GM23338 (cell line): Measurements from ENCODE around the gene HCFC1. TPM values are rescaled to one million over a fixed set of nuclear protein-coding genes. Genes with fewer than 3 reads are reported as not detected.

Experiments
- ATAC-seq: fragments of 200-7000 bp; cut with Tn5 transposase; 3 replicates; pipeline ENCODE4 v1.9.1; 2020
- DNase-seq: peaks from one replicate; pipeline ENCODE4 v3.0.0-alpha.2; 2015; ENCODE audit warnings: low spot score
- H2AFZ ChIP-seq: fragments of 200-600 bp; sonication (generic); 2 replicates; pipeline ENCODE4 v1.8.0; 2016; ENCODE audit warnings: antibody characterized with exemption, mild to moderate bottlenecking, moderate library complexity
- H3F3A ChIP-seq: fragments of 200-600 bp; sonication (generic); replicated peaks from 2 replicates; pipeline ENCODE4 v1.8.0; 2017; ENCODE audit warnings: antibody characterized with exemption, mixed run types, low read depth
- H3K27ac ChIP-seq: fragments of 200-600 bp; sonication (generic); 2 replicates; pipeline ENCODE4 v1.6.1; 2016; ENCODE audit warnings: low read depth
- H3K27me3 ChIP-seq: fragments of 200-600 bp; sonication (generic); 2 replicates; pipeline ENCODE4 v1.8.0; 2016; ENCODE audit warnings: mild to moderate bottlenecking, mixed run types, moderate library complexity; ENCODE audit not compliant: insufficient read depth
- H3K36me3 ChIP-seq: fragments of 200-600 bp; sonication (generic); 2 replicates; pipeline ENCODE4 v1.8.0; 2016; ENCODE audit warnings: mild to moderate bottlenecking; ENCODE audit not compliant: insufficient read depth
- H3K4me1 ChIP-seq: fragments of 200-600 bp; sonication (generic); 2 replicates; pipeline ENCODE4 v1.8.0; 2016; ENCODE audit warnings: mild to moderate bottlenecking, moderate library complexity; ENCODE audit not compliant: insufficient read depth
- H3K4me2 ChIP-seq: fragments of 200-600 bp; sonication (generic); 2 replicates; pipeline ENCODE4 v1.7.1; 2017; ENCODE audit warnings: mixed run types
- H3K4me3 ChIP-seq: fragments of 200-600 bp; sonication (generic); 2 replicates; pipeline ENCODE4 v1.6.1; 2016; ENCODE audit warnings: mixed run types
- H3K79me2 ChIP-seq: fragments of 200-600 bp; sonication (generic); replicated peaks from 2 replicates; pipeline ENCODE4 v1.8.0; 2017; ENCODE audit warnings: mild to moderate bottlenecking; ENCODE audit not compliant: insufficient read depth
- H3K9me2 ChIP-seq: fragments of 200-600 bp; sonication (generic); 2 replicates; pipeline ENCODE4 v1.8.0; 2017; ENCODE audit not compliant: insufficient read depth
- H4K20me1 ChIP-seq: fragments of 200-600 bp; sonication (generic); replicated peaks from 2 replicates; pipeline ENCODE4 v1.8.0; 2017; ENCODE audit warnings: mild to moderate bottlenecking; ENCODE audit not compliant: insufficient read depth
- H3K27ac Mint-ChIP-seq: 2 replicates; pipeline ENCODE4 v1.8.0; 2020; ENCODE audit warnings: inconsistent platforms, mild to moderate bottlenecking, moderate library complexity, mixed read lengths
- H3K27me3 Mint-ChIP-seq: 3 replicates; pipeline ENCODE4 v1.8.0; 2022; ENCODE audit warnings: low read depth, mild to moderate bottlenecking, moderate library complexity, mixed read lengths, inconsistent platforms; ENCODE audit not compliant: insufficient read depth, poor library complexity
- H3K36me3 Mint-ChIP-seq: 3 replicates; pipeline ENCODE4 v1.8.0; 2021; ENCODE audit warnings: low read depth, mild to moderate bottlenecking, inconsistent platforms, moderate library complexity, mixed read lengths
- H3K4me1 Mint-ChIP-seq: 3 replicates; pipeline ENCODE4 v1.8.0; 2020; ENCODE audit warnings: mild to moderate bottlenecking, inconsistent platforms, mixed read lengths
- H3K4me3 Mint-ChIP-seq: 3 replicates; pipeline ENCODE4 v1.8.0; 2021; ENCODE audit warnings: moderate library complexity, mild to moderate bottlenecking, inconsistent platforms, mixed read lengths
- H3K9me3 Mint-ChIP-seq: 3 replicates; pipeline ENCODE4 v1.8.0; 2020; ENCODE audit warnings: moderate library complexity, mild to moderate bottlenecking, inconsistent platforms, mixed read lengths
- CTCF ChIP-seq, 2 experiments: fragments of 200-600 bp in 1 of 2; sonication (generic) in 1 of 2; conservative IDR thresholded peaks; 2 replicates each; pipeline versions ENCODE4 v1.5.1 to v1.6.1; 2016 to 2017; ENCODE audit warnings: antibody characterized with exemption in 2 of 2, low read depth in 2 of 2, mild to moderate bottlenecking in 2 of 2, moderate library complexity in 1 of 2
- ZNF462 ChIP-seq: fragments of 250-450 bp; sonication (Bioruptor Pico); IDR thresholded peaks from 2 replicates; pipeline ENCODE4 v1.5.0; 2020; ENCODE audit warnings: mild to moderate bottlenecking, moderate library complexity
- polyA plus RNA-seq: library from polyadenylated mRNA; unstranded; fragments of >200 nt; fragmentation: Nextera tagmentation; extraction: Ambion mirVana; gene quantifications from 2 replicates; pipeline ENCODE4 v1.2.1, GENCODE V29; 2016
- total RNA-seq: library from RNA; depleted of rRNA; stranded (reverse); fragments of >200 nt; shearing (Covaris generic); gene quantifications from 2 replicates; pipeline ENCODE4 v1.2.3, GENCODE V29; 2014

Gene HCFC1
- total and polyA plus RNA-seq, 2 experiments from 2014 or later: 33.0 to 188 TPM

GRCh38 chrX:153925387-153925738 is 46.3 kb downstream of the HCFC1 start (continued):
- no peak for TF ChIP-seq ZNF462 (CRISPR knock-in tag)

GRCh38 chrX:153924149-153924861 is 47.3 kb downstream of the HCFC1 start:
- H3K9me3 Mint-ChIP-seq: no peaks in the 10 kb centered on the region; the same call in 2 of the 3 replicates
- H3K27ac Mint-ChIP-seq: no peak overlapping the region
- peaks cover 3% of the 10 kb centered on the region; the same call in 1 of the 3 replicates for H3K36me3 Mint-ChIP-seq
- DNase-seq (peak; percentile 41), ATAC-seq (no peak)
- Histone ChIP-seq H3K27me3 (no peaks in the 10 kb centered on the region), H2AFZ (no peak overlapping the region), H3K36me3 (no peaks in the 10 kb centered on the region), H3K79me2 (no peaks in the 10 kb centered on the region), H3K27ac (no peak overlapping the region), H3F3A (0 out of 2 replicates have a peak, but pooled peaks cover 4% of the 10 kb centered on the region), H3K4me1 (peaks cover 10% of the 10 kb centered on the region; the same call in 1 of the 2 replicates), H3K4me3 (no peak overlapping the region), H3K9me2 (no peaks in the 10 kb centered on the region), H3K4me2 (0 out of 2 replicates have a peak overlapping the region, but pooled peaks have one; percentile 83), H4K20me1 (no peaks in the 10 kb centered on the region)
- TF ChIP-seq ZNF462 (CRISPR knock-in tag): no peak
- TF ChIP-seq CTCF (conservative IDR thresholded peaks at IDR 0.05; ENCODE audit: low read depth in 2 of 2): peak; percentile 28 to 49
- peaks cover 26% of the 10 kb centered on the region for H3K4me1 Mint-ChIP-seq
- H3K27me3 Mint-ChIP-seq: peaks cover 10% of the 10 kb centered on the region
- peak overlapping the region; percentile 89; the same call in 2 of the 3 replicates for H3K4me3 Mint-ChIP-seq
